Measurements from ENCODE around the gene KDM6A.

GRCh38 chrX:44980883-44981282 is 107.9 kb downstream of the KDM6A start:
- TF ChIP-seq CTCF (IDR thresholded peaks at IDR 0.05) (no peak), EZH2 (IDR thresholded peaks at IDR 0.05; ENCODE audit: borderline replicate concordance, insufficient read depth, low read depth, low read length, poor library complexity, severe bottlenecking) (no peak)

Data from B cell (primary cell).